Lower lobe of right lung (tissue), 2 donors: ENCODE data around the gene FAM9A. TPM values are rescaled to one million over a fixed set of nuclear protein-coding genes. Genes with fewer than 3 reads are reported as not detected.
"Not testable (repeated sequence)": the region's sequence is repeated elsewhere in the genome, so short reads cannot be mapped to it uniquely, and the experiment has no call there.

Experiments
- ATAC-seq, 2 donors: fragments of 200-7000 bp; cut with Tn5 transposase; one replicate each; pipeline ENCODE4 v1.9.1; 2020 to 2022; ENCODE audit warnings: mild to moderate bottlenecking in 2 of 2, moderate library complexity in 2 of 2
- DNase-seq: peaks from one replicate; pipeline ENCODE4 v3.0.0-alpha.2; 2020
- H3K27ac ChIP-seq: fragments of 200-600 bp; one replicate; pipeline ENCODE4 v1.8.0; 2022
- H3K27me3 ChIP-seq: fragments of 200-600 bp; one replicate; pipeline ENCODE4 v1.8.0; 2022; ENCODE audit warnings: low read depth
- H3K36me3 ChIP-seq: fragments of 200-600 bp; one replicate; pipeline ENCODE4 v1.8.0; 2022; ENCODE audit warnings: mild to moderate bottlenecking
- H3K4me1 ChIP-seq: fragments of 200-600 bp; one replicate; pipeline ENCODE4 v1.8.0; 2022
- H3K4me3 ChIP-seq: fragments of 200-600 bp; one replicate; pipeline ENCODE4 v1.8.0; 2022; ENCODE audit warnings: mild to moderate bottlenecking
- H3K9me3 ChIP-seq: fragments of 200-600 bp; one replicate; pipeline ENCODE4 v1.8.0; 2022
- CTCF ChIP-seq: fragments of 200-600 bp; IDR thresholded peaks from one replicate; pipeline ENCODE4 v1.8.0; 2022; ENCODE audit warnings: antibody characterized with exemption, mild to moderate bottlenecking
- intact Hi-C: fragments of 100-400 bp; cut with DNase I; formaldehyde crosslinking; loops from one replicate; pipeline ENCODE4 v1.11.0; 2022
- total RNA-seq: library from RNA; stranded (reverse); fragmentation: NEBNext Ultra II Directional; extraction: Animal tissue kit (Norgen Biotek cat#: 25700); gene quantifications from one replicate; pipeline ENCODE4 v1.2.1, GENCODE V29; 2021
- donor health status: DM: no; HTN: yes; CAD: no; lungs with severe emphysema.

FAM9A gene
- total RNA-seq, 1 donor from 2014 or later: not detected

- H3K4me3 ChIP-seq: no peak overlapping the region
- no peaks in the 10 kb centered on the region for H3K36me3 ChIP-seq
- intact Hi-C loops: no loop called here
- no peaks in the 10 kb centered on the region for H3K9me3 ChIP-seq
- H3K4me1 ChIP-seq: no peaks in the 10 kb centered on the region
- peak in 1 of 2 donors; percentile 19 for ATAC-seq
- no peaks in the 10 kb centered on the region for H3K27me3 ChIP-seq
- DNase-seq: no peak
- TF ChIP-seq CTCF: no peak
- H3K27ac ChIP-seq: no peak overlapping the region
Observed at GRCh38 chrX:8783714-8784098, 17.5 kb downstream of the FAM9A start.

DNA sequence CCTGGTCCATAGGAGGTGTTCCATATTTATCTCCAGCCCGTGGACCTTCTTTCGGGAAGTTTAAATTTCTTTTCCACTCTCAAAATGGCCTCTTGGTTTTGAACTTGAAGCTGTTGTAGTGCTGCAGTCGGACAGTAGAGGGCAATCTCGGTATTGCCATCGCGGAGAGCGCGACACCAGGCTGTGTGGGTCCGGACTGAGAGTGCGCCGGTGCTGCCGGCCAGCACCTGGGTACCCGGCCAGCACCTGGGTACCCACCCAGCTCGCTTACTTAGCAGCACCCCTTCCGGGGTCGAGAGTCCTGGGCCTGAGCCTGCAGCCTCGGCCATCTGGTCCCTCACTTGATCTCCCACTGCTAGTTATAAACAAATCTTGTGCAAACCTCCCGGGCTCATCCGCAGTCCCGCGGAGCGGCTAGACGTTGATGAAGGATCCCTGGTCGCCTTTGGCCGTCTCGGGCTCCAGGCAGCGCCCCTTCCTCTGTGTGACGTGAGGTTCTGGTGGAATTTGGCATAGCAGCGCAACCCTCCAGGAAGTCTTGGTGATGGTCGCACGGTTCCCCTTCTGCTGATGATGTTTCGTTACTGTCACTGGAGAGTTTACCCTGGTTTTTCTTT is 18.0 kb downstream of the FAM9A start:
- peak in 1 of 2 donors; percentile 72 for ATAC-seq

DNA sequence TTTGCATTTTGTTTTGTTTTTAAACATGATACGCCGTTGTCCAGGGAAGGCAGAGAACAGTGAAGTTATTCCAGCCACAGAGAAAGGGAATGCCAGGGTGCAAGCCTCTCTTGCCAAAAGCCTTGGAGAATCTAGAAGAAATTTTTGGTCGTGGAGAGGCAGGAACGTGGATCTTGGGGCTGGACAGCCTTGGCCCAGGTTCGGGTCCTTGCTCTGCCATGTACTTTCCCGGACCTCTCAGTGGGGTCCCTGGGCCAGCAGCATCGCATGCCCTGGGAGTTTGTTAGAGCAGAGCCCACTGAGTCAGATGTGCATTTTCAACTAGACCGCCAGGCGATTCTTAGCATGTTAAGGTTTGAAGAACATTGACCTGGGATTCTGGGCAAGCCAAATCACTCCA is 18.6 kb downstream of the FAM9A start:
- Histone ChIP-seq H3K4me1 (no peaks in the 10 kb centered on the region), H3K27me3 (no peaks in the 10 kb centered on the region), H3K27ac (no peak overlapping the region), H3K4me3 (no peak overlapping the region), H3K36me3 (no peaks in the 10 kb centered on the region), H3K9me3 (no peaks in the 10 kb centered on the region)
- ATAC-seq (no peak), DNase-seq (no peak)
- intact Hi-C loops: no loop called here
- no peak for TF ChIP-seq CTCF

More for the DNA sequence above, 18.0 kb downstream of the FAM9A start:
- intact Hi-C loops: no loop called here
- H3K4me1 ChIP-seq: no peaks in the 10 kb centered on the region
- TF ChIP-seq CTCF: peak; percentile 32
- no peaks in the 10 kb centered on the region for H3K27me3 ChIP-seq
- no peaks in the 10 kb centered on the region for H3K9me3 ChIP-seq
- DNase-seq: no peak
- H3K36me3 ChIP-seq: no peaks in the 10 kb centered on the region
- H3K27ac ChIP-seq: no peak overlapping the region
- H3K4me3 ChIP-seq: no peak overlapping the region

GRCh38 chrX:8781921-8782320 is 19.3 kb downstream of the FAM9A start:
- ATAC-seq, H3K4me3 ChIP-seq, H3K4me1 ChIP-seq, H3K27ac ChIP-seq, intact Hi-C loops, H3K36me3 ChIP-seq, DNase-seq, H3K27me3 ChIP-seq, H3K9me3 ChIP-seq: not testable (repeated sequence)

GRCh38 chrX:8773117-8773516 is 28.1 kb downstream of the FAM9A start:
- Histone ChIP-seq H3K27ac (no peak overlapping the region), H3K27me3 (no peaks in the 10 kb centered on the region), H3K36me3 (no peaks in the 10 kb centered on the region), H3K9me3 (no peaks in the 10 kb centered on the region), H3K4me1 (no peaks in the 10 kb centered on the region), H3K4me3 (no peak overlapping the region)
- no peak for ATAC-seq
- no peak for TF ChIP-seq CTCF
- no peak for DNase-seq
- intact Hi-C loops: no loop called here

DNA sequence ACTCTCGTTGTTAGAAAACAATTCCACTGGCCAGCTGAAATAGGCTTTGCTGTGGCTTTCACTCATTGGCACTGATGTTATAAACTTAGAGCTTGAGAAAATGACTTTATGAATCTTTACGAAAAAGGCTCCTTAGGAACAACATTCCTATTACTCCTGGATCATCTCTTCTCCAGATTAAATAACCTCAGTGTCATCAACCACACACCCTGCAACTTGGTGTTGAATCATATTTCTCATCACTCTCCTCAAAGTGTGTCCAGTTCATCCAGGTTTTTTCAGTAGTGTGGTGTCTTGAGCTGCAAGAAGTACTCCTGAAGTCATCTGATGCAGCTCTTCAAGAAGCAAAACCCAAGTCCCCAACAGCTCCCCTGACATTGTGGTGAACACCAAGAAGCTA is 41.2 kb downstream of the FAM9A start:
- intact Hi-C loops: no loop called here
- no peak for TF ChIP-seq CTCF
- DNase-seq (no peak), ATAC-seq (no peak)
- Histone ChIP-seq H3K27me3 (no peaks in the 10 kb centered on the region), H3K4me1 (no peaks in the 10 kb centered on the region), H3K9me3 (no peaks in the 10 kb centered on the region), H3K4me3 (no peak overlapping the region), H3K27ac (no peak overlapping the region), H3K36me3 (no peaks in the 10 kb centered on the region)

DNA sequence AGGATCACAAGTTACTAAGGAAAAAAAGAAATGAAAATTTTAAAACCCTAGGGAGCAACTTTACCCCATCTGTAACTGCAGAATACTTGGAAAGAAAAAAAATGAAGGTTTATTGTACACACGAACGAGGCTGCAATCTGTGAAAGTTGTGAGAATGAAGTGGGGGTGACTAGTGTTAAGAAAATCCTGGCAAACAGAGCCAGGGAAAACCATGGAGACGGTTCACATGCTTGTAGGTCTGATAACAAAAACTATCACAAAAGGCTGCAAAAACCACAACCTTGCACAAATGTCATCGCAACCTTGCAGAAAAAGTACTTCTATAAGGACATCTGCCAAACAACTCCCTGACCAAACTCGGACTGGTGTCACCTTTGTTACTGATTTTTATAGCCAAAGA is 42.5 kb downstream of the FAM9A start:
- ATAC-seq, H3K27ac ChIP-seq, DNase-seq, H3K9me3 ChIP-seq, H3K4me1 ChIP-seq, H3K36me3 ChIP-seq, H3K27me3 ChIP-seq, intact Hi-C loops, H3K4me3 ChIP-seq: not testable (repeated sequence)

GRCh38 chrX:8757609-8758389 is 43.4 kb downstream of the FAM9A start:
- DNase-seq, intact Hi-C loops, H3K4me3 ChIP-seq, ATAC-seq, H3K4me1 ChIP-seq, H3K9me3 ChIP-seq, H3K27ac ChIP-seq, H3K27me3 ChIP-seq, H3K36me3 ChIP-seq: not testable (repeated sequence)
